Heart left ventricle (tissue), 16 donors: ENCODE measurements around the gene CLCN3. TPM values are rescaled to one million over a fixed set of nuclear protein-coding genes. Genes with fewer than 3 reads are reported as not detected.
A peak's percentile ranks its signal among the peaks of the same experiment; 100 is the strongest.

ENCODE experiments used
- ATAC-seq, 4 donors: fragments of 200-7000 bp; cut with Tn5 transposase; one replicate each; pipeline ENCODE4 v1.9.1; 2020 to 2022; ENCODE audit warnings: moderate library complexity in 4 of 4, mild to moderate bottlenecking in 3 of 4, moderate number of reproducible peaks in 1 of 4
- DNase-seq, 5 donors: peaks; one replicate each; pipeline ENCODE4 v3.0.0-alpha.2; 2020
- H3K27ac ChIP-seq, 12 donors: fragments of 200-600 bp; sonication (generic) in 4 of 12; one replicate each; pipeline versions ENCODE4 v1.5.0 to v1.8.0; 2016 to 2022; ENCODE audit warnings: mild to moderate bottlenecking in 2 of 12
- H3K27me3 ChIP-seq, 9 donors: fragments of 200-600 bp; sonication (generic) in 2 of 9; one replicate each; pipeline versions ENCODE4 v1.5.1 to v1.8.0; 2016 to 2022; ENCODE audit warnings: mild to moderate bottlenecking in 3 of 9
- H3K36me3 ChIP-seq, 9 donors: fragments of 200-600 bp; sonication (generic) in 2 of 9; one replicate each; pipeline versions ENCODE4 v1.5.0 to v1.8.0; 2018 to 2022; ENCODE audit warnings: mild to moderate bottlenecking in 2 of 9
- H3K4me1 ChIP-seq, 12 donors: fragments of 200-600 bp; sonication (generic) in 4 of 12; one replicate each; pipeline versions ENCODE4 v1.5.0 to v1.8.0; 2016 to 2022; ENCODE audit warnings: mild to moderate bottlenecking in 3 of 12
- H3K4me3 ChIP-seq, 12 donors: fragments of 200-600 bp; sonication (generic) in 4 of 12; one replicate each; pipeline versions ENCODE4 v1.5.0 to v1.8.0; 2017 to 2022; ENCODE audit warnings: mild to moderate bottlenecking in 9 of 12, moderate library complexity in 4 of 12
- H3K9me3 ChIP-seq, 12 donors: fragments of 200-600 bp; sonication (generic) in 4 of 12; one replicate each; pipeline versions ENCODE4 v1.5.0 to v1.8.0; 2016 to 2022; ENCODE audit warnings: mild to moderate bottlenecking in 1 of 12
- POLR2A ChIP-seq, 2 donors: fragments of 450-650 bp; IDR thresholded peaks; one replicate each; pipeline ENCODE4 v1.6.1; 2017; ENCODE audit warnings: antibody characterized with exemption in 2 of 2, mild to moderate bottlenecking in 2 of 2, moderate library complexity in 2 of 2
- WGBS, 4 donors: extraction: QIAGEN DNeasy Blood & Tissue Kit in 2 of 4; methylation state at CpG; one replicate each; pipeline versions ENCODE4 v1.1.5 to v1.1.7; 2013 to 2018; 5-methylcytosine and 5-hydroxymethylcytosine counted together
- intact Hi-C, 10 donors: fragments of 100-400 bp; cut with DNase I; formaldehyde crosslinking; loops; one replicate each; pipeline versions ENCODE4 v1.11.1 to v1.14.2; 2022
- polyA plus RNA-seq, 2 donors: library from polyadenylated mRNA; stranded (reverse); fragments of 200-250 nt; gene quantifications; one replicate each; pipeline ENCODE4 v1.2.3, GENCODE V29; 2013
- total RNA-seq, 9 donors: library from RNA; depleted of rRNA in 2 of 9; stranded (reverse); fragments of >200 nt in 2 of 9; fragmentation: NEBNext Ultra II Directional in 3 of 9; extraction: Animal tissue kit (Norgen Biotek cat#: 25700) in 3 of 9; gene quantifications; one replicate each; pipeline versions ENCODE4 v1.1.0 to v1.2.4, GENCODE V29; 2016 to 2023
- TF ChIP-seq, protein P1 (sequence below), 12 donors: fragments of 200-600 bp; sonication (generic) in 4 of 12; IDR thresholded peaks; one replicate each; pipeline versions ENCODE4 v1.5.0 to v1.8.0; 2018 to 2022; ENCODE audit warnings: antibody characterized with exemption in 12 of 12, mild to moderate bottlenecking in 5 of 12
- donor health status: ischemic (EF 13 %, LVEDD 7.1; RV severe dilation, severe dysfunction).
- donor health status: healthy with polysubstance abuse.
- donor health status: DM: no; HTN: yes; CAD: no.
- donor health status: DM: no; HTN: no; CAD: no.
- donor health status: ischemic (EF 25% LVEDD 6.9; RV normal size, moderate dysfunction).
- donor health status: ischemic (EF 25% LVEDD 5.7; RV mildly dilated, moderate dysfunction).
- donor health status: healthy.
- donor health status: DM: yes; HTN: yes; CAD: no.
- donor health status: ischemic (EF 35%, LVEDD 5.7; RV mildly dilated, moderate dysfunction).
- donor health status: nonischemic (EF 11% LVEDD 7.7; RV severe dilation, severe dysfunction).
- donor health status: DM: yes; HTN: yes; CAD: no.
- donor health status: PGD.
- donor health status: ischemic (EF 29% LVEDD 5.4; RV normal size, mild dysfunction).
- donor health status: nonischemic (EF 23%, LVEDD 6.1; RV moderate dilation, normal function).

CLCN3 gene
- total and polyA plus RNA-seq, 11 donors = 17.4 to 86.2 (median 57.4) TPM

DNA sequence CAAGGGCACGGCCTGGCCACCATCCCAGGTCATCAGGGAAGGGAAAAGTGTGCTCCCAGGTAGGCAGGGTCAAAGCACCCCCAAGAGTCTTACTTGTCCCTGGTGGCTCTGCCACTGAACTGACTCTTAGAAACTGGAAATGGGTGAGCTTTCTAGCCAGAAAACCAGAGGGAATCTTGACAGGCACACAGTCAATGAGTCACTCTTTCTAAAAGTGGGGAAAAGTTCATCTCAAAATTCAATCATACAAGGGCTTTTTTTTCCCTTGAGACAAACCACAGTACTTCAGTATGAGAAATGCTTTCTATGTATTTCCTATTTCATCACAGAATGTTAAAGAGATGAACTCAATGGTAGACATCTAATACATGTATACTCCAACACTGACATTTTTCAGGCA is 124.9 kb downstream of the CLCN3 start:
- peaks cover 0 to 74% (median 48%) of the 10 kb centered on the region in 9 donors for H3K36me3 ChIP-seq
- no peaks in the 10 kb centered on the region for H3K27me3 ChIP-seq
- ATAC-seq (no peak), DNase-seq (no peak)
- TF ChIP-seq, protein P1, sequence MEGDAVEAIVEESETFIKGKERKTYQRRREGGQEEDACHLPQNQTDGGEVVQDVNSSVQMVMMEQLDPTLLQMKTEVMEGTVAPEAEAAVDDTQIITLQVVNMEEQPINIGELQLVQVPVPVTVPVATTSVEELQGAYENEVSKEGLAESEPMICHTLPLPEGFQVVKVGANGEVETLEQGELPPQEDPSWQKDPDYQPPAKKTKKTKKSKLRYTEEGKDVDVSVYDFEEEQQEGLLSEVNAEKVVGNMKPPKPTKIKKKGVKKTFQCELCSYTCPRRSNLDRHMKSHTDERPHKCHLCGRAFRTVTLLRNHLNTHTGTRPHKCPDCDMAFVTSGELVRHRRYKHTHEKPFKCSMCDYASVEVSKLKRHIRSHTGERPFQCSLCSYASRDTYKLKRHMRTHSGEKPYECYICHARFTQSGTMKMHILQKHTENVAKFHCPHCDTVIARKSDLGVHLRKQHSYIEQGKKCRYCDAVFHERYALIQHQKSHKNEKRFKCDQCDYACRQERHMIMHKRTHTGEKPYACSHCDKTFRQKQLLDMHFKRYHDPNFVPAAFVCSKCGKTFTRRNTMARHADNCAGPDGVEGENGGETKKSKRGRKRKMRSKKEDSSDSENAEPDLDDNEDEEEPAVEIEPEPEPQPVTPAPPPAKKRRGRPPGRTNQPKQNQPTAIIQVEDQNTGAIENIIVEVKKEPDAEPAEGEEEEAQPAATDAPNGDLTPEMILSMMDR (IDR thresholded peaks at IDR 0.05) = no peak
- TF ChIP-seq POLR2A (IDR thresholded peaks at IDR 0.05) = no peak
- H3K4me1 ChIP-seq = no peaks in the 10 kb centered on the region
- no peak overlapping the region for H3K4me3 ChIP-seq
- intact Hi-C loops = no loop called here
- no peaks in the 10 kb centered on the region for H3K9me3 ChIP-seq
- WGBS, 4 donors = 75 to 100% (median 100%) methylated on average over 1 of the region's 1 CpG
- no peak overlapping the region for H3K27ac ChIP-seq

GRCh38 chr4:169756971-169757574 is 136.7 kb downstream of the CLCN3 start:
- 3 to 5% (median 4%) methylated on average over 13 of the region's 13 CpGs for WGBS, 4 donors
- intact Hi-C loops = loop anchor here in 2 of 10 donors (5.0 to 10.0 kb wide), 2 partner anchors 142 to 145 kb away; partner anchors contain the start of gene NEK1 (in 2 of the 2)
- peaks cover 4 to 26% (median 15%) of the 10 kb centered on the region in 12 donors for H3K4me1 ChIP-seq
- DNase-seq (no peak), ATAC-seq (no peak)
- H3K27ac ChIP-seq = peak overlapping the region in 9 of 12 donors; percentile 35 to 84 (median 74)
- TF ChIP-seq, protein P1 (IDR thresholded peaks at IDR 0.05) = no peak
- TF ChIP-seq POLR2A (IDR thresholded peaks at IDR 0.05) = no peak
- H3K9me3 ChIP-seq = no peaks in the 10 kb centered on the region
- peaks cover 0 to 16% (median 14%) of the 10 kb centered on the region in 9 donors for H3K36me3 ChIP-seq
- H3K4me3 ChIP-seq = peak overlapping the region; percentile 49 to 92 (median 89)
- H3K27me3 ChIP-seq = no peaks in the 10 kb centered on the region

DNA sequence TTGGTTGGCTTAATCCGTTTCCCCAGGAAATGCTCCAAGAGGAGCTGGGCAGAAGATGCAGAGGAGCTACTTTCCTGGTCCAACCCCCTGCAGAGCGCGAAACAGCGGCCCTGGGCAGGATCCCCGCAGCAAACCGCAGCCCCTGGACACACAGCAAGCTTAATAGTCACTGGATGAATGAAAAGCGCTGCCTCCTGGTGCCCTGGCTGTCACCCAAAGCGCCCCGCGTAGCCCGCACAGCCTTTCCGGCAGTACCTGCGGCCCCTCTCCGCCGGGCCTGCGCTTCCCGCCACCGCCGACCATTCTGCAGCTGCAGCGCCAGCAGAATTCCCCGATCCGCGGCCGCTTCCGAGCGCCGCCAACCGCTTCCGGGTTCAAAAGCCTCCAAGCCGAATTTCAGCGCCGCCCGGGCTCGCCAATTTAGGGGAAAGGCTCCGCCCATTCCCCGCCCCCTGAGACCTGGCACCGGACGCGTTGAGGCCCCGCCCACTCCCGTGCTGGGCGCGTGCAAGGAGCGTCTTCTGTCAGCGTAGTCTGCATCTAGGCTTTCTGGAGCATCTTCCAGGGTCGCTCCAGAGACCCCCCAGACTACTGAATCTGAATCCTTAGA is 137.3 kb downstream of the CLCN3 start, which contains the start of gene HPF1:
HPF1 (minus strand) TSS at position 370 of the 610 bp plus-strand sequence; CDS start at position 303, 67 bp downstream.
- Histone ChIP-seq H3K9me3 (no peaks in the 10 kb centered on the region), H3K27ac (peak within 1 kb of the TSS in 11 of 12 donors; percentile 32 to 84 (median 64)), H3K4me3 (peak within 1 kb of the TSS; percentile 49 to 92 (median 89)), H3K36me3 (peaks cover 0 to 10% (median 8%) of the 10 kb centered on the region in 9 donors), H3K4me1 (peaks cover 4 to 26% (median 15%) of the 10 kb centered on the region in 12 donors), H3K27me3 (no peaks in the 10 kb centered on the region)
- intact Hi-C loops = loop anchor here in 4 of 10 donors (2.0 to 10.0 kb wide), 4 partner anchors 137 to 145 kb away; partner anchors contain the start of genes NEK1 (in 3 of the 4) and CLCN3 (in 1 of the 4)
- TF ChIP-seq, protein P1 (IDR thresholded peaks at IDR 0.05) = peak in 1 of 12 donors; percentile 27
- TF ChIP-seq POLR2A (IDR thresholded peaks at IDR 0.05) = peak in 1 of 2 donors; percentile 57
- 0 to 2% (median 1%) methylated on average over 40 to 46 of the region's 46 CpGs for WGBS, 4 donors
- DNase-seq (peak; percentile 91 to 97 (median 93)), ATAC-seq (peak; percentile 91 to 99 (median 98))
